Stimulated activated CD8-positive, alpha-beta memory T cell treated with anti-CD3 and anti-CD28 coated beads, Interleukin-12 subunit alpha, Interleukin-12 subunit beta, amount 100 ng/mL, for 1 hour (primary cell): Measurements from ENCODE around the gene IRF2BP2.

Source experiments
- DNase-seq: peaks from one replicate; pipeline ENCODE4 v3.0.0-alpha.2; 2020; ENCODE audit warnings: low read depth

The IRF2BP2 gene

DNA sequence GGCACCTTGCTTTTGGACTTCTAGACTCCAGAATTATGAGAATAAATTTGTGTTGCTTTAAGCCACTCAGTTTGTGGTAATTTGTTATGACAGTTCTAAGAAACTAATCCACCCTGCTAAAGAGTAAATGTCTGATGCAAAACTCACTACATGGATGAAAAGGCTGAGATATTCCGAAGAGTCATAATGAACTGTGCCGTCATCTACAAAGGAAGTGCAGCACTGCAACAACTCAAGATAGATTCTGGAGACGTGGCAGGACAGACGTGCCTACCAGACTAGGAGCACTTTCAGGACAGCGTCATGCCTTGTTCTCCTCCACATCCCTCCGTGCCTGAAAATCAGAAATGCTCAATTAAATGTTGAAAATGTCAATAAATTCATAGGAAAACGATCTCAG lies 24.4 kb upstream of the IRF2BP2 start:
- DNase-seq = no peak

DNA sequence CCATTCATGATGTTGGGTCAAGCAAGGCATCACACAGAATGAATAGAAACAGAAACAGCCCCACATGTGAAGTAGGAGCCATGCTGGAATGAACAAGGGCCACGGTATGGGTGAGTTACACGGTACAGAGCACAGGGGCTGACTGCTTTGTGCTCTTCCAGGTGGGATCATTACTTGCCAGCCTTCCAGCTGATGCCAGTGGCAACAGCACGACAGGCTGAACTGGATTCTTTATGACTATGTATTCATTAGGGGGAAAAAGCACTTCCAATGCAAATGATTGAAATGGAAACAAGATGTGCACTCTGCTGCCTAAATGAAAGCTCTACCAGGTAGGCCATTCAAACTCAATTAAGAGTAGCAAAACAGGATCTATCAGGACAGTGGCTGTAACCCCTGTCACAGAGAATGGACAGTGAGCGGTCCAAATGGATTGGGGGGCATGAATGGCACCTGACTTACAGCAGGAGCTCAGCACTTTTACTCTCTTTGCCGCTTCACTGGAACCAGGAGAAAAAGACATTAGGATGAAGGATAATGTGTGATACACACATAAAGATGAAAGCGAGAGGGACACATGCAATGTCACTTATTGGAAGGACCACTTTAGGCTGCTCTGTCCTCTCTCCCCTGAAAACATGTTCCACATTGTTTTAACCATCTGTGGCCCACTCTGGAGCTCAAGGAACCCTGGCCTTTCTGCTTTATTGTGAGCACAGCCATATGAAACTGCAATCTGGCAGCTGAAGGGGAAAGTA lies 23.4 kb upstream of the IRF2BP2 start:
- no peak for DNase-seq

DNA sequence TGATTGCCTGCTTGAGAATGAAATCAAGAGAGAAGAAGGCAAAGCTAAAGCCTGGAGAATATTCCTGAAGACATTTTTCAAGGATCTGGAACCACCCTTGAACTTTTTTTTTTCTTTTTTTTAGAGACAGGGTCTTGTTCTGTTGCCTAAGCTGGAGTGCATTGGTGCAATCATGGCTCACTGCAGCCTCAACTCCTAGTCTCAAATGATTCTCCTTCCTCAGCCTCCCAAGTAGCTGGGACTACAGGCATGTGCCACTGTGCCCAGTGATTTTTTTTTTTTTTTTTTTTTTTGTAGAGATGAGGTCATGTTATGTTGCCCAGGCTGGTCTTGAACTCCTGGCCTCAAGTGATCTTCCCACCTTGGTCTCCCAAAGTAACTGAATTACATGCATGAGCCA lies 22.2 kb upstream of the IRF2BP2 start:
- no peak for DNase-seq

DNA sequence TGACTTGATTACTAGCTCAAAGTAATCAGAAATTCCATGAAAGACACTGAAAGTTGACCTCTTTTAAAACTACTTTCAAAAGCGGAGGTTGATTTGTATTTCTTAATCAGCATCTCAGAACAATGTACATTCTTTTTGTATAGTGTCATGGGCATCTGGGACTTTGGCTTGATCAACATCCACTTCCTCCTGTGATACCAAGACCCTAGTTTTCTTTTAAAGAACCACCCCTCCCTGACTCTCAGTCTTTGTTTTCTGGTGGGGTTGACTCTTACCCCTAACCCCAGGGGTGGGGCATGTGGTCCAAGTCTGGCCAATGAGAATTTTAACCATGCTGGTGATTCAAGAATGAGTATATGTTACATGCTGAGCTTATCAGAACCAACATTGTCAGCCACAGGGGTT lies 21.7 kb upstream of the IRF2BP2 start:
- DNase-seq = no peak

DNA sequence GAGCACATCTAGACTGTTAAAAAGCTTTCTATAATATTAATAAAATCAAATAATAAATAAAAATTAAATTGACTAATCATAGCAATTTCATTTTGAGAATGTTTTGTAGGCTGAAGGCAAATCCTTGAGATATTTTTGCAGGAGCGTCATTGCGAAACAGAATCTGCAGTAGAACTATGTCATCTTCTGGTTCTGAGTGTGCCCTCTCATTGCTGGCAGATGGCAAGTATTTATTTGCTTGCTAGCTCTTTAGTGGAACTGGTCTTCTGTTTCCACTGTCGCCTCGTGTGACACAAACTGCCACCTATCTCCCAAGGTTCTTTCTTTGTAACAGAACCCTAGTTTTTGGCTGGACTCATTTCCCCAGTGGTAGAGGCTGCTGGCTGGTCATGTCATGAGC lies 19.0 kb upstream of the IRF2BP2 start:
- DNase-seq = no peak

DNA sequence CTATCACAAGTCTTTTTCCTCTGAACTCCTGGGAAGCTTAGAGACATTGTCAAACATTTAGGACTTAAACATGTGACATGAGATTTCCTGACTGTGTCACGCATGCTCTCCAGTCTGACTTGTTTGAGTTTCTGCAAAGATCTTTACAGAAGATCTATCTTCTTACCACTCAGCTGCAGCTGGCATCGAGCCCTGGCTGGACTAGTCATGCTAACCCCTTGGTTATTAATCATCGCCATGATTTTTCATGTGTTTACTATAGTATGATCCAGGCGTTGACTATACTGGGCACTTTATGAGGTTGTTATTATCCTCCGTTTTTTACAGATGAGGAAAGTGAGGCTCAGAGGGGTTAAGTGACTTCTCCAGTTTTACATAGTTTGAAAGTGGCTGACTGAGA lies 18.1 kb upstream of the IRF2BP2 start:
- no peak for DNase-seq

DNA sequence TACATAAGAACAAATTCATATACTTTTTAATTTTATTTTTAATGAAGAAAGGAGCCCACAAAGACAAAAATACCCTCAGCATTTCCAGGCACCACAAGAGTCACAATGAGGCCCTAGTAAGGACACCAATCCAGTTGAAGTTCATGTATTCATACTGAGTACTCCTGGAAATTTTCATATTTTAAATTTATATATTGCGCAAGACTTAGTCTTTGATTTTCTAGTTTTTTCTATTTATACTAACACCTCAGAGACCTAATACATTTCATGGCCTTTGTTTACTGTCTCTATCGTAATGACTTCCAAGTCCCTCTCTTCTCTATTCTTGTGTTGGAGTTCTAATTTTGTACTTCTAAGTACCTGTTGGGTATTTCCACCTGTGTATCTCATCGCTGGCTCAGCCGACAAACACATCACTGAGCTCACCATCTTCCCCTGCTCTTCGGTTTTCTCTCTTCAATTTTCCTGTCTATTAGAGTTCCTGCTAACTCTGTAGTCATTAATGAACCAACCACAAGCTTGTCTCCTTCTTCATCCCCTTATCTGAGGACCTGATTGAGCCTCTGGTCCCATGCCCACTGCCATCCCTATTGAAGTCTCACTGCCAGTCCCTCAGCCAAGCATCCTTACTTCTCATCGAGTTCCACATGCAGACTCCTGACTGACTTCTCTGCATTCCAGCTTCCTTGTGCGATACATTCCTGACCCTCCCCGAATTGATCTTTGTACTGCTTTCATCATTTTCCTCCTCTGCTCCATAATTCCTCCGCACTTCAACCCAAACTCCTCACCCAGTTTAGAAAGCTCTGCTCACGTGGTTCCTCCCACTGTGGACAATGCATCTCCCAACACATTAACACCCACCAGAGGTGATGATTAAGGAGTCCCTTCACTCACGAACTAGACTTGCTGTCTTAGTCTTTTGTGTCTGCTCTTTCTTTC lies 17.3 kb upstream of the IRF2BP2 start:
- DNase-seq = no peak

DNA sequence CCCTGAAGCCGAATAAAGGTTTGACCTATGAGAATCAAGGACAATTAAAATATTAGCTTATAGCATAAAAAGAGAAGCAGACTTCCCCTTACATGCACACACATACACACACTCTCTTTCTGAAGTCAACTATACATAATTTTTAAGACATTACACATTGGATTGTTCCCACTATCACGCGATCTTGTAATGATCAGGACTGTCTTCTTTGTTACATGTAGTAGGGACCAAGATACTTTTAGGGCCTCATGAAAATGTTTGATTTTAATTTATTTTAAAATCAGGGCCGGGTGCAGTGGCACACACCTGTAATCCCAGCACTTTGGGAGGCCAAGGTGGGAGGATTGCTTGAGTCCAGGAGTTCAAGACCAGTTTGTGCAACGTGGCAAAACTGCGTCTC lies 16.4 kb upstream of the IRF2BP2 start:
- no peak for DNase-seq

DNA sequence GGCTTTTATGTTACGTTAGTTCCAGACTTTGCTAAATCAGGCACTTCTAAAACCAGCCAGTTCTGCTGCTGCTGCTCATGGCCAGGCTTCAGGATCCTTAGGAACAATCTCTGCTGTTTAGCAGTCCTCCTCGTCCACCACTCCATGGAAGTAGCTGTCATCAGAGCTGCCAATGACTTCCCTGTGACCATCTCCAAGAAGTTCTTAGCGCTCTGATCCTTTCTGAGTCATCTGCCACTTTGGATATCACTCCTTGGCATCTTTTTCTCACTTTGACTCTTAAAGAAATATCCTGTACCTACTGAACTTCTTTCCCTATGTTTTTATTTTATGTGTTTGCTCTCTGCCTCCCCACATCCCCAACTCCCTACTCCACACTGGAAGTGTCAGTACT lies 14.7 kb upstream of the IRF2BP2 start:
- no peak for DNase-seq

DNA sequence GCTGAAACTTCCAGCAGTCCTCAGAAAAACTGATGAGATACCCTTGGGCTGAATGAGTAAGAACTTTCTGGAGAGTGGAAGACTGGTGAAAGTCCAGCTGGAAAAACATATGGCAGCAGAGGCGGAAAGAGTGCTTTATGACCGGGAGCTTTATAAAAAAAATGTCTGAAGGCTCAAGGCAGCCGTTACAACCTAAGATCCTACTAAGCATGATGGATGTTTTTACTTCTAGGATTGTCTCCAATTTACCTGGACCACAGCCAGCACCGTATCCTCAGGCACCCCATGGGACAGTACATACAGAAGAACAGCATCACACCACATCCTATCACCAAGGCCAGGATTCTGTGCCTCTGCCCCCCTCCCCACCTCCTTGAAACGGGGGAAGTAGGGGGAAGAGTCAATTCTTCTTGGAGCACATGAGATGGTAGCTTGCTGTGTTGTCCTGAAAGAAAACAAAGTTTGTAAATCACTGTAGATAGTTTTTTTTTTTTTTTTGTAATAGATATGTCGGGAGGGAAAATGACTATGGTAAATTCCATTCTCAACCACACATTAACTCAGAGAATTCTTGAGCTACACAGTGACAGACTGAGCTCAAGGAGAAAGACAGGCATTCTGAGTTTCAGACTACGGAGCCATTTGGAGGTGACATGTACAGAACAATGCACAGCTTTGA lies 11.8 kb upstream of the IRF2BP2 start:
- no peak for DNase-seq

DNA sequence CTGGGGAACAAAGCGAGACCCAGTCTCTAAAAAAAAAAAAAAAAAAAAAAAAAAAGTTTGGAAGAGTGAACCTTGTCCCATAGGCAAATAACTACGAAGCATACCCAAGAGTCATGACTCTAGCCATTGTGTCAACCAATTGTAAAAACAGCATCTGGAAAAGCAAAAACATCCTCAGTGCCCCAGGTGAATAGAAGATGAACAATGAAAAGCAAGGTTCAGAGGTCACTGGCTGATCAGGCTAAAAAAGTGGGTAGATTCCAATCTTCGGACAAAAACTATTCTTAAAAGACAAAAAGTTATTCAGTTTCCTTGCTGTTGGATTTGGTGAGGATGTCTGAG lies 11.1 kb upstream of the IRF2BP2 start:
- DNase-seq = no peak

DNA sequence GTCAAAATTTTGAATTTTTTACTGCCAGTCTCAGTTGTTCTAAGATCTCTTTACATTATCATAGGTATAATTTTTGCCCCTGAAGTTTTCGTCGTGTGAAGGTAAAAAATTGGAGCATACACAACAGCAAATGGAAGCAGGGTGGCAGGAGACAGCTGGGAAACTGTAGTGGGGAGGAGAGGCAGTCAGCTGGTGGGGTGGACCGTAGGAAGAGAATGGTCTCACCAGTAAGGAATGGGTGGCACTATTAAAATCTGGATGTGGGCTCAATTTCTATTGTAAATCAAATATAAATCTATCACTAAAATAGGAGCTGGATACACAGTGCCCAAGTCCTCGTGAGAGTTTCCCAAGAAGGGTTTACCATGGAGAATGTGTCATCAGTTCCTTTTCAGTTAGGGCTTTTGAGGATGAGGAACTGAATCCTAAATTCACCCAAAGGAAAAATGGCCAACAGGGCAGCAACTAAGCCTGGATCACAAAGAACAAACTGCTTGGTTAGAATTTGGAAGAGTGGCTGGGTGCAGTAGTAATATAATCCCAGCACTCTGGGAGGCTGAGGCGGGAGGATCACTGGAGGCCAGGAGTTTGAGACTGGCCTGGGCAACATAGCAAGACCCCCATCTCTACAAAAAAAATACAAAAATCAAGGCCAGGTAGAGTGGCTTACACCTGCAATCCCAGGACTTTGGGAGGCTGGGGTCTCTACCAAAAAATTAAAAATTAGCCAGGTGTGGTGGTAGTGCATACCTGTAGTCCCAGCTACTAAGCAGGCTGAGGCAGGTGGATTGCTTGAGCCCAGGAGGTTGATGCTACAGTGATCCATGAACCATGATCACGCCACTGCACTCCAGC lies 10.5 kb upstream of the IRF2BP2 start:
- DNase-seq = no peak

DNA sequence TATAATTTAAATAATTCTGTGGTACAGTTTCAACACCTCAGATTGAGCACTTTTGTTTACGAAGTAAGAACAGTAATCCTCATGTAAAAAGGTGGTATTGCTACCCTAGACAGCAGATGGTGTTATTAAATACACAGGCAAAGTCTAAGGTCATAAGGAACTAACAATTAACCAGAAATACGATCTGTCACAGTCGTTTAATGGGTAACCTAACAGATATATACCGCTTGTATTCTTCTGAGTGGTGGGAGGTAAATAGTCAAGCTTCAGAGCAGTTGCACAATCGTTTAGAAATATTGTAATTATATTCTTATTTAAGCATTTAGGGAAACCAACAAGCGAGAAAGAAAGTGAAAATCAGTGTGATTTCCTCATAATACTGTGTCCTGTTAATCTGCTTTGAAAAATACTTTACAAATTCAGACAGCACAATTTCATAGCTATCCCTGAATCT lies 9.8 kb upstream of the IRF2BP2 start:
- DNase-seq = no peak

DNA sequence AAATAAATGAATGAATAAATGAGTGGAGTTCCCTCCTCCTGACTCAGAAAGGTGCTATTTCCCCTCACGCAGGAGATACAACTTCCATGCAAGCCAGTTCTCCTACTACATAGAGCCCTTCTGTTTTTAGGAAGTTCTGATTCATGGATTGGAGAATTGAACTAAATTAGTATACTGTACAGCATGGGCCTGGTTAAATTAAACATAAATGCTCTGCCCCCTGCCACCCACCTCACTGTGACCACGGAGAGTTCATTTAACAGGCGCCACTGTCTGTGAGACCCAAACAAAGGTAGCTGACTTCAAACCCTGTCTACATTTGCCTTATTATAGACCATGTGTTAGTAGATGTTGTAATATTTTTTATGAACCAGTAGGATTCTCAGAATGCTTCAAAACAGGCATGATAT lies 9.1 kb upstream of the IRF2BP2 start:
- no peak for DNase-seq

DNA sequence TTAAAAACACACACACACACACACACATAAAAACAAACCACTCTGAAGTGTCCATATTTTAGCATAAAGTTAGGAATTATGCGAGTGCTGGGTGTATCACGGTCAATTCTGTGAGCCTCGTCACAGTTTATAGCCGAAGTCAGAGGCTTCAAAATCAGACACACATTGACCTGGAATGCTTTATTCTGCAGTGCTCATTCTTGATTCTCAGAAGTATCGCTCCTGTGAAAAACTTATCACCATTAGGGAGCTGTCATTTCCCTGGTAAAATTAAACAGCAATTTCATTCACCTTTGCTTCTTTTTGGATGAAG lies 8.7 kb upstream of the IRF2BP2 start:
- no peak for DNase-seq

DNA sequence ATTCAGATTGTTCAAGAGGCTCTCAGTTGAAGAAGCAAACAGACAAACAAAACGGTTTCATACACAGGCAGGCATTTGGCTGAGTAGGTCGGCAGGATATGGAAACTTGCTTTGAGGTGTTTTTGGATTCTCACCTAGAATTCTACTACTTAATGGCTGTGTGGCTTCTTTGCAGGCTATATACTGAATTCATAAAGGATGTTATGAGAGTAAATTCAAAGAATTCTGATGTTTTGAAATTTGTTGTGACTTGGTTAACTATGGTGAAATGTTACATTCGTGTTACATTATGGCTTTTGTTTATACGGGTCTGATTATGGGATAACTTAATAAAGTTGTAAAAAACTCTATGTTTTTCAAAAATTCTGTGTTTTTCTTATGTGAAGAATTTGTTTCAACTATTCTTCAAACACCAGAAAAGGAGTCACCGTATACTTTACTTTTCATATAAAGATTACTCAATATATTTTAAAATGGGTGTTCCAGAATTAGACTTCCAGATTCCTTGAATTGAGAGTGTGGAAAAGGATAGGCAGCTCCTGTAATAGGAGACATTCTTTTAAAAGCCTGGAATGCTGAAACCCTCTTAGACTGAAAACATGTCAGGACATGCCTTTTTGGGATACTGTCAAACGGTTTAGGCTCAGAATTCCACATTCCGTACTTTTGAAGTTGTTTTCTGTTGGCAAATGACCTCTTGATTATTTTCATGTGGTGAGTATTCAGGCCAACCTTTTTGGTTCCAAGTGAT lies 8.2 kb upstream of the IRF2BP2 start:
- DNase-seq = no peak

DNA sequence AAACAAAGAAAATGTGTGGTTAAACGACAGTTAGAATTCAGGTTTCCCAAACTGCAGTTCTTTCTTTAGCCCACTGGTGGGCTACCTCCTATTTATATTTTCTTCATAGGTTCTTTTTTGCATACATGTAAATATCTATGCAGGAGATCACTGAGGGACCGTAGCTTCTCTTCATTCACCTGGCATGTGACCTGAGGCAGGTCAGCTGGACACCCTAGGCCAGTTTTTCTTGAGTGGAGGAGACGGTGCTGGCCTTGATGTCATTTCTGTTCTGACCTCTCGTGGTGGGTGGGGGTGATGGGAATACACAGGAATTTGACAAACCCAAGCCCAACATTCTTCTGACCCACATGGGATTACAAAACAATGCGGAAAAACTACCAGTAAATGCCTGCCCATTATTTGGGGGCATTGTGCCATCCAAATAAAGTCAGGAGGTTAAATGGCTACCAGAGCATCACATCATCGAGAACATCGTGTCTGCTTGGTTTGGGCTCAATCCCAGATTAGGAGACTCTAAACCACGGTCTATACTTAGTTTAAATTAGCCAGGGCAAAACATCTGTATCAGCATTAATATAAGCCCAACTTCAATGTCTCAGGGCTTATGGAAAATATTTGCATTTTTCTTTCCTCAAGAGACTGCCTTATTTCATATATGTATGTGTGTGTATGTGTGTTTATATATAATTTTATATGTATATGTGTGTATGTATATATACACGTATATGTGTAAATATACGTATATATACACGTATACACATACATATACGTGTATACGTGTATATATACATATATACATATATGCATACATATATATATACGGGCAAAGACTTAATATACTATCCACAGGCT lies 7.4 kb upstream of the IRF2BP2 start:
- DNase-seq = no peak

DNA sequence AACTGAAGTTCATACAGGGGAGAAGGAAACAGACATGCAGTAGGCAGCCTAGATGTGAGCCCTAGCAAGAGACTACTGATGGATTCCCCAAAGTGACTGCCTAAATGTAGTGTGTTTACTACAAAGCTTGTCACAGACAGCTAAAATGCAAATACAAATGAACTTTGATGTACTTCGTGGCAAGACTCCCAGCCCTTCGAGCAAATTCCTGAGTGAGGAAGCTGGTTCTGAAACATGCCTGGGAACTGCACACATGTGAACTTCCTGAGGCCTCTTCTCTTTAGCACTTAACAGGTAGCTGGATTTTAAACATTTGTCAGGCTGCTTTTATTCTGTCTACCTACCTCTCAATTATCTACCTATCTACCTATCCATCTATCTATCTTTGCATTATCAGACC lies 6.7 kb upstream of the IRF2BP2 start:
- no peak for DNase-seq

DNA sequence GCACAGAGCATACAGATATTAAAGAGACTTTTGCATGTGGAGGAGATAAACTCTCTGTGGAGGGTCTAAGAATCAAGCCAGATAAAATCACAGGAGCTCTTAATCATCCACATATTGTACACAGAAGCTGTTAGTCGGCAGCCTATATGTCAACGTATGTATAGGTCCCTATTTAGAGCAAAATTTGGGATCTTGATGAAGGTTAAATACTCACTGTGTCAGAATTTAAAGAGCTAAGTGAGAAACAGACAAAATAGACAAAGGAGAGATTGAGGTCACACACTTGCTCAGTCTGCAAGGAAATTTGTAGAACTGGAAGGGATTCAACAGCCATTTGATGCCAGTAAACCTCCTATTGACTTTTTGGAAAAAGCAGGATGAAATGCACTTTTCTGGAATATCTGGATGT lies 4.1 kb upstream of the IRF2BP2 start:
- DNase-seq = no peak

DNA sequence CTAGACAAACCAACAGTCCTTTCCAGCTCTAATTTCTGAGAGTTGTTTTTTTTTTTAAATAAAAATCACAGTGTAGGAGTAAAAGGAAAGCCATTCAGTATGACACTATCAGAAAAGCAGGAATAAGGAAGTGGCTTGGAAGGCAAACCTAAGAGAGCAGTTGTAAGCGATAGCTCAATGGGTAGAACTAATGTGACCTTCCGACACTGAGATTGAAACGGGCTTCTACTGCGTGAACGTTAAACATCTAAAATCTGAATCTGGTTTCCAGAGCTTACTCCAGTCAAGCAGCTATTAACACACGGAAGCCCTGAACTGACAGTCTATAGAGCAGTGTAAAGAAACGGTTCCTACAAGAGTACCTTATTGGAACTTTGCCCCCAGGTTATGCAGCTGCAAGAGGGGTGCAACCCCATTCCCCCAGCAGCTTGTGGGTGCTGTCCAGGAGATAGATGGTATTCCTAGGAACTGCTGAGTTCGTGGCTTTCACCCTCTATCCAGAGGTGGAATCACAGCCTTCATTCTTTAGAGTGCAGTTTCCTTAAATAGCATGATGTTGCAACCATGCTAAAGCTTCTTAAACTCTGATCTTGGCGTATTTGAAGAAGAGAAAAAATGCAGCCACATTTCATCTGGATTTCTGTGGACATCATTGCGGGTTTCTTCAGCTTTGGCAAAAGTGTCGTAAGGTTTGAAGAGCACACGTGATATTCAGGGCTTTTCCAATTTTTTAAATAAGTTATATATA lies 3.3 kb upstream of the IRF2BP2 start:
- DNase-seq = no peak
